Endothelial cell of umbilical vein (primary cell): Measurements from ENCODE around the gene NR6A1.

ENCODE experiments used
- JUN ChIP-seq: IDR thresholded peaks from 2 replicates; pipeline ENCODE4 v1.6.1; 2011; ENCODE audit warnings: borderline replicate concordance, low read depth; ENCODE audit not compliant: insufficient read length, insufficient read depth
- TF ChIP-seq, protein P1 (sequence below): IDR thresholded peaks from 2 replicates; pipeline ENCODE4 v1.6.1; 2011; ENCODE audit not compliant: insufficient read depth, insufficient read length

DNA sequence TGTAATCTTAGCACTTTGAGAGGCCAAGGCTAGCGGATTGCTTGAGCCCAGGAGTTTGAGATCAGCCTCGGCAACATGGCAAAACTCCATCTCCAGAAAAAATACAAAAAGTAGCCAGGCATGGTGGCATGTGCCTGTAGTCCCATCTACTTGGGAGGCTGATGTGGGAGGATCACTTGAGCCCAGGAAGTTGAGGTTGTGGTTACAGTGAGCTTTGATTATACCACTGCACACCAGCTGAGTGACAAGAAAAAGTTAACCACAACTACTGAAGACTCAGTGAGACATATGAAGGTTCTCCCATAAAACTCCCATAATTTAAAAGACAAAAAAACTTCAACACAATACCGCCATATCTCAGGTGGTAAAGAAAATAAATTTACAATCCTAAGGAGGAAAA is 98.0 kb downstream of the NR6A1 start:
- TF ChIP-seq, protein P1, sequence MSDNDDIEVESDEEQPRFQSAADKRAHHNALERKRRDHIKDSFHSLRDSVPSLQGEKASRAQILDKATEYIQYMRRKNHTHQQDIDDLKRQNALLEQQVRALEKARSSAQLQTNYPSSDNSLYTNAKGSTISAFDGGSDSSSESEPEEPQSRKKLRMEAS: no peak
- no peak for TF ChIP-seq JUN
